HG02870 (cell line): ENCODE data around the gene MT1A.

Source experiments
- ATAC-seq: cut with Tn5 transposase; IDR thresholded peaks from one replicate; pipeline ENCODE4 v1.9.1; 2021; ENCODE audit warnings: mild to moderate bottlenecking, moderate library complexity; ENCODE audit not compliant: unreplicated experiment

MT1A gene

GRCh38 chr16:56630134-56630533 lies 8.3 kb upstream of the MT1A start:
- peak; percentile 79 for ATAC-seq

DNA sequence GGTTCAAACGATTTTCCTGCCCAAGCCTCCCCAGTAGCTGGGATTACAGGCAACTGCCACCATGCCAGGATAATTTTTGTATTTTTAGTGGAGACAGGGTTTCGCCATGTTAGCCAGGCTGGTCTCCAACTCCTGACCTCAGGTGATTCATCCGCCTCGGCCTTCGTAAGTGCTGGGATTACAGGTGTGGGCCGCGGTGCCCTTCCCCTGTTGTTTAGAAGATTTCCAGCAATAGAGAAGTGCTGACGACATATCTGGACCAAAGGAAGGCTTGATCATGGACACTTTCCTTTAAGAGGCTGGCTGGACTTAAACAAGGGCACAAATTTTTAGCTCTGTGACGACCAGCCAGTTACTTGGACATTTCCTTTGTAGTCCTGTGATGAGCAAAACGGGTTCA lies 7.3 kb upstream of the MT1A start:
- ATAC-seq: no peak

DNA sequence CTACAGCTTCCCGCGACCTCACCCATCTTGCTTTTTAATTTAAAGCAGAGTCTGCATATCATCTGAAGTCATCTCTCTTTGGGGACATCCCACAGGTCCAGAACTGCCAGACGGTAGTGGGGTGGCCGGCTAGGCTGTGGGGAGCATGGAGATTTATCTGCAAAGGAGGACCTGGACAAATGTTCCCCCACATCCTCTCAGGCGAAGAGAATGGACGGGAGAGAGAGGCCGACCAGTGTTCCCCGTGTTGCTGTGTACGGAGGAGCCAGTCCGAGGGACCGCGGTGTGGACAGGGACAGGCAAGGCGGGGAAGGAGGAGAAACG lies 6.7 kb upstream of the MT1A start:
- no peak for ATAC-seq

- no peak for ATAC-seq
Measured at GRCh38 chr16:56632156-56632847, 6.2 kb upstream of the MT1A start, which contains the start of gene MT1M. Gene MT1M, plus strand, starts transcription at chr16:56632659. Its CDS starts 73 bp downstream, at chr16:56632732.

GRCh38 chr16:56632848-56633365 lies 5.6 kb upstream of the MT1A start:
- ATAC-seq: no peak

GRCh38 chr16:56633535-56633934 lies 4.9 kb upstream of the MT1A start:
- no peak for ATAC-seq

GRCh38 chr16:56634715-56635440 lies 3.6 kb upstream of the MT1A start:
- no peak for ATAC-seq

DNA sequence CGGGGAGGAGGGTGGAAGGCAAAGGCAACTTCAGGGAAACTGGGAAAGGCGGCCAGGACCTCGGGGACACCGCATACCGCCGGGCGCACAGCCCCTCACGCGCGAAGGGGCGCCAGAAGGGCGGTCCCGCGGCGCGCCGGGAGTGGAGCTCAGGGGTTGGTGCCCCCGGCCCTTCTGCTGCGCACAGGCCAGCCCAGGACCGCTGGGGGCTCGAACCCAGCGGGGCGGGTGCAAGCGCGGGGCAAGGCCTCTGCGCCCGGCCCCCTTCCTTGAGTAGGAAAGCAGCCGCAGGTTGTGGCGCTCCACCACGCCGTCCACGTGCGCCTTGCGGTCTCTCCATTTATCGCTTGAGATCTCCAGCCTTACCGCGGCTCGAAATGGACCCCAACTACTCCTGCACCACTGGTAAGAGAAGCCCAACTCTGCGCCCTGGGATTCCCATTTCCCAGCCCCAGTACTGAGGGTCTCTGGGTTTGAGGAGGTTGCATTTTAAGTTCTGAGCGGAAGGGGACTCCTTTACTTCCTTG lies 3.0 kb upstream of the MT1A start:
- ATAC-seq: no peak

DNA sequence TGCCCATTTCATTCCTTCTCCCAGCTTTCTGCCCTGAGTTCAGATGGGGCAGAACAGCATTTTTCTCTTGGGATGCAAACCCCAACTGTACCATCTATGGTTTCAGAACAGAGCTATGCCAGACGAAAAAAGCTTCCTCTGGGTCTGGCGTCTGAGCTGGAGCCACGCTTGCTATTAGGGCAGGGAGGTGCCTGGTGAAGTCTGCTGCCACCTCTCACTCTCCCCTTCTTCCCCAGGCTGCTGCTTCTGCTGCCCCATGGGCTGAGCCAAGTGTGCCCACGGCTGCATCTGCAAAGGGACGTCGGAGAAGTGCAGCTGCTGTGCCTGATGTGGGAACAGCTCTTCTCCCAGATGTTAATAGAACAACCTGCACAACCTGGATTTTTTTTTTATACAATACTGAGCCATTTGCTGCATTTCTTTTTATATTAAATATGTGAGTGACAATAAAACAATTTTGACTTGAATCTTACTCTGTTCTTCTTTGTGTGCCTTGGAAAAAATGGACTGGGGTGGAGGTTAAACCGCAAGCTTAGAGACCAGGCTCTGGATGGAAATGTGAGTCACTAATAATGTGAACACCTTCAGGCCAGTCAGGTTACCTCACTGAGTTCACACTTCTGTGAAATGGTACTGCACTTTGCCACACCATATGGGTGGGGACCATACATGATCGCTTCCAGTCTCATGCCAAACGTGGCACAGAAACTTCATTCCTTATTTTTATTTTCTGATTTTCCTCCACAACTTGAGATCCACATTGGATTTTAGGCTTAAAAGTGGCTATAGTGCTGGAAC lies 1.7 kb upstream of the MT1A start:
- no peak for ATAC-seq

DNA sequence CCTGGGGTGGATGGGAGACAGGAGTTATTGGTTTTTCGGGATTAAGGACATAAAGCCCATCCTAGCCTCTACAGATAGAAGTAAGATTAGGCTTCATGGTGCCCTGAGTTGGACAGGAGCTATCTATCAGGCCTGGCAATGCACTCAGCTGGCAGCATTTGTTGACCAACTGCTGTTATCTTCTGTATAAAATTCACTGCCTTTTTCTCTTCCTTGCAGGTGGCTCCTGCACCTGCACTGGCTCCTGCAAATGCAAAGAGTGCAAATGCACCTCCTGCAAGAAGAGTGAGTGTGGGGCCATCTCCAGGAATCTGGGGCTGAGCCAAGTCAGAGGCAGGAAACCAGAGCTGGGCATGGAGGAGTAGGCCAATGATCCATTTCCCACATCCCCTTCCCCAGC lies 579 bp downstream of the MT1A start:
- ATAC-seq: no peak

GRCh38 chr16:56640076-56640475 lies 1.6 kb downstream of the MT1A start:
- no peak for ATAC-seq

DNA sequence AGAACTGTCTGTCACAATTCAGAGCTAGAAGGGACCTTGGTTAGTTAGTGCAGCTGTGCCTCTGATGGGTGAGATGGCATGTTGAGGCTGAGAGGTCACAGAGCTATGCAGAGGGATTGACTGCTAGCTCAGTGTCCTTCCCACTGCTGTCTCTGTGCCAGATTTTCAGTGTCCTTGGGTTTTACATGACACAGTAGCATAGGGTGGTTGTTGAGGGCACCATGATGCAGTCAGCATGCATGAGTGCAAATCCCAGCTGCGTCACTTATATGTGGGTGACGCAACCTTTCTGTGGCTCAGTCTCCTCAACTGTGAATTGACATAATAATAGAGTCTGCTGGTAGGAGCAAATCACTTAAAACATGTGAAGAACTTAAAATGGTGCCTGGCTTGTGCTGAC lies 2.7 kb downstream of the MT1A start:
- ATAC-seq: no peak

- ATAC-seq: no peak
Measured at GRCh38 chr16:56643080-56643778, 4.8 kb downstream of the MT1A start.

GRCh38 chr16:56643833-56644232 lies 5.4 kb downstream of the MT1A start:
- ATAC-seq: no peak

DNA sequence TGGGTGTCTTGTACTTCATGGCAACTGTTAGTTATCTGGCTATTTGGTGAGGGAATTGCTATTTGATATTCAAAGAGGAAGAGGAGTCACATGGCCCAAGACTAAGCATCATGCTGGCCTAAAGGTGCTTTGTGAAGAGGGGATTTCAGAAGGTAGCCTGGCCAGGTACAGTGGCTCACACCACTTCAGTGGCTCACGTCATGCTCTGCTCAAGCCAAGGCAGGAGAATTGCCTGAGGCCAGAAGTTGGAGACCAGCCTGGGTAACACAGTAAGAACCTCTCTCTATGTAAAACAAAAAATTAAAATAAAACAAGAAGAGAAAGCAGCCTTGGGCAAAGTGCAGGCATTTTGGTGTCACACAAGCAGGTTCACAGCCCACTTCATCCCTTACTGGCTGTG lies 6.8 kb downstream of the MT1A start:
- ATAC-seq: no peak

DNA sequence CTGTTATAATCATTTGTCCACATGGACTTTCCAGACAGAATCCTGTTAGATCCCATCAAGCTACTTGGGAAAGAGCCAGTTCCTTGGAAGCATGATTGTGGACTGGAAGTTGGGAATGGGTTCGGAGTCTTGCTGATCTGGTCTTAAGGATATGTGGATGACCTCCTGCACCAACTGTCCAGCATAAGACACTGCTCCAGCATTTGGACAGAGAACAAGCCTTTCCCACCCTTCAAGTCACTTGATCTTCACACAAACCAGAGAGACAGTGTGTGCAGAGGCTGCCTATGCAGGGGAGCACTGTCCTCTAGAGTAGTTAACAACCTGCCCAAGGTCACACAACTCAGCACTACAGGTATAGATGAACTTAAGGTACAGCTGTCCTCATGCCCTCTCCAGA lies 7.4 kb downstream of the MT1A start:
- no peak for ATAC-seq

GRCh38 chr16:56647641-56648431 lies 9.4 kb downstream of the MT1A start:
- no peak for ATAC-seq

GRCh38 chr16:56649271-56649670 lies 10.8 kb downstream of the MT1A start:
- ATAC-seq: no peak

DNA sequence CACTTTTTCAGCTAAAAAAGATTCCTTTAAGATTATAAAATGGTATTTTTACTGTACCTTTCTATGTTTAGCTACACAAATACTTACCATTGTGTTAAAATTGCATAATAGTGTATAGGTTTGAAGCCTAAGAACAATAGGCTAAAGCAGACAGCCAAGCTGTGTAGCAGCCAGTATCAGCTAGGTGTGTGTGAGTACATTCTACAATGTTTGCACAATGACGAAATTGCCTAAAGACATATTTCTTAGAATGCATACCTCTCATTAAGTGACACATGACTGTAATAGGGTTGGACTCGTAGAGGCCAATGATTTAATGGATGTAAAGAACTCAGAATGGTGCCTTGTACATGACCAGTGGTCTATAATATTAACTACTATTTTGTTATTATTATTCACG lies 11.4 kb downstream of the MT1A start:
- ATAC-seq: no peak

DNA sequence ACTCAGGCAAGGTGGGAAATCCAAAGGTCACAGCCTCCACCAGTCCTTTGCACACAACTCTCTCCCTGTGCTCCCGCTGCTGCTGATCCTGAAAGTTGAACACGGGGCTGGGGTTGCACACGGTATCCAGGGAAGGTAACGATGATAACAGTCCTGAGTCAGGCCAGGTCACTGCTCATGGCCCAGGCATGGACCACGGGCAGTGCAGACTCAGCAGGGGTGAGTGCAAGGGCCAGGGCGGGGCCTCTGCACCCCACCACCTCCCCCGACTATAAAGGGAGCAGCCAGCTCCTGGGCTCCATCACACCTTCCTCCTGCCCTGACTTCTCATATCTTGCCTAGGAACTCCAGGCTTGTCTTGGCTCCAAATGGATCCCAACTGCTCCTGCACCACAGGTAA lies 13.1 kb downstream of the MT1A start, which contains the start of gene MT1B:
Gene MT1B (plus strand): TSS at position 301 of the 400 bp plus-strand sequence. CDS start 68 bp downstream, at position 369.
- no peak for ATAC-seq
